ENCODE data around the gene EGLN1.

DNA sequence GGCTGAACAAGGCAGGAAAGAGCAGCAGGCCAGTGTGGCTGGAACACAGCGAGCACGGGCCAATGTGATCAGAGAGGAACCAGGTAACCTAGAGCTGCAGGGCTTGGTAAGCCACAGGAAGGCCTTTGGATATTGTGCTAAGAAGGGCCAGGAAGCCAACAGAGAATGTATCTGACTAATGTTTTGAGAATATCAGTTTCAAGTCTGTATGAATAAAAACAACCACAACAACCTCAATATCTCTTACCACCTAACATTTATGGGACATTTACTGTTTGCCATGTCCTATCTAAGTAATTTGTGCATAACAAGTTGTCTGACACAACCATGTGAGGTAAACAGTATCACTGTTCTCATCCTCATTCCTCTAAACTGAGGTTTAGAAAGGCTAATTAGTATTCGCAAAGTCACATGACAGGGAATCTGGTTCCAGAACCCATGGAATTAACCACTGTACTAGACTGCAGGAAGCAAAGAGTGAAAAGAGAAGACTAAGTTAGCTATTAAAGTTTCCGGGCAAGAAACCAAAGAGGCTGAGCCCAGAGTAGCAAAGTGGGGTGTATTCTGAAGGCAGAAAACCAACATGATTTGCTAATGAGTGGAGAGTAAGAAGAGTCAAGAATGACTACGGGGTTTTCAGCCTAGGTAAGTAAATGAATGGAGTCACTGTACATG, 45.1 kb downstream of the EGLN1 start:
- TF ChIP-seq, protein P1, sequence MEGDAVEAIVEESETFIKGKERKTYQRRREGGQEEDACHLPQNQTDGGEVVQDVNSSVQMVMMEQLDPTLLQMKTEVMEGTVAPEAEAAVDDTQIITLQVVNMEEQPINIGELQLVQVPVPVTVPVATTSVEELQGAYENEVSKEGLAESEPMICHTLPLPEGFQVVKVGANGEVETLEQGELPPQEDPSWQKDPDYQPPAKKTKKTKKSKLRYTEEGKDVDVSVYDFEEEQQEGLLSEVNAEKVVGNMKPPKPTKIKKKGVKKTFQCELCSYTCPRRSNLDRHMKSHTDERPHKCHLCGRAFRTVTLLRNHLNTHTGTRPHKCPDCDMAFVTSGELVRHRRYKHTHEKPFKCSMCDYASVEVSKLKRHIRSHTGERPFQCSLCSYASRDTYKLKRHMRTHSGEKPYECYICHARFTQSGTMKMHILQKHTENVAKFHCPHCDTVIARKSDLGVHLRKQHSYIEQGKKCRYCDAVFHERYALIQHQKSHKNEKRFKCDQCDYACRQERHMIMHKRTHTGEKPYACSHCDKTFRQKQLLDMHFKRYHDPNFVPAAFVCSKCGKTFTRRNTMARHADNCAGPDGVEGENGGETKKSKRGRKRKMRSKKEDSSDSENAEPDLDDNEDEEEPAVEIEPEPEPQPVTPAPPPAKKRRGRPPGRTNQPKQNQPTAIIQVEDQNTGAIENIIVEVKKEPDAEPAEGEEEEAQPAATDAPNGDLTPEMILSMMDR (IDR thresholded peaks at IDR 0.05), result no peak
- no peak for TF ChIP-seq POLR2A (IDR thresholded peaks at IDR 0.05)
